ENCODE data around the gene INSRR.

DNA sequence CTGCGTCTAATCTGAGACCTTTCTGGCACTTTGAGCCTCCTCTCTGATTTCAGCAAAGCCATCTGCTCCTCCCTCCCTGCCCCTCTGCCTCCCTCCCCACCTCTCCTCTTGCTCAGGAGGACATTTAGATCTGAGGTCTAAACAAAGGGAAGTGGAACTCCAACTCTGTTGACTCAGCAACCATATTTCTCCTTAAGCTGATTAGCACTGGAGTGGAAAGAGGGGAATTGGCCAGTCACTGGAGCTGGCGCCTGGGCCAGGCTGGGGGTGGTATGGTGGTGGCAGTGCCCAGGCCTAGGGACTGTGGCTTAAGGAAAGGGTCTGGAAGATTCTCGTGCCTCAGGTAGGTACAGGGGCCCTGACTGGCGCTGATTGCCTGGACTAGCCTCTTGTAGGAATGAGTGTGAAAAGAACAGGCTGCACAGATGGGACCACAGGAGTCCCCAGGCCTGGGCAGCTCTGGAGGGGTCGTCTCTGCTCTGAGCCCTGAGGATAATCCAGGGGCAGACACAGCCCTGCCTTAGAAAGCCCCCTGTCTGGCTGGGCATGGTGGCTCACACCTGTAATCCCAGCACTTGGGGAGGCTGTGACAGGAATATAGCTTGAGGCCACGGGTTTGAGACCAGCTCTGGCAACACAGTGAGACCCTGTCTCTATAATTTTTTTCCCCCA, 54.2 kb downstream of the INSRR start:
- TF ChIP-seq ASH2L (IDR thresholded peaks at IDR 0.05; ENCODE audit: low read length) (no peak), RAD21 (IDR thresholded peaks at IDR 0.05 in 1 of 2, conservative IDR thresholded peaks at IDR 0.05 in 1 of 2; ENCODE audit: low read depth in 2 of 2, low read length in 2 of 2) (no peak), EP300 (IDR thresholded peaks at IDR 0.05; ENCODE audit: borderline replicate concordance in 1 of 2, low read depth in 2 of 2, low read length in 2 of 2) (no peak), POLR2A (IDR thresholded peaks at IDR 0.05; ENCODE audit: control extremely low read depth in 1 of 2, low read depth in 2 of 2, low read length in 2 of 2) (no peak), CTBP2 (IDR thresholded peaks at IDR 0.05; ENCODE audit: borderline replicate concordance, insufficient read depth, insufficient read length, low read length) (no peak), HDAC6 (IDR thresholded peaks at IDR 0.05; ENCODE audit: low read depth, low read length) (no peak), JUND (IDR thresholded peaks at IDR 0.05; ENCODE audit: low read length) (no peak), POLR2AphosphoS5 (IDR thresholded peaks at IDR 0.05; ENCODE audit: low read depth, low read length) (no peak), TBP (IDR thresholded peaks at IDR 0.05; ENCODE audit: low read depth, low read length) (no peak), TAF1 (IDR thresholded peaks at IDR 0.05; ENCODE audit: low read depth, low read length) (no peak)
- TF ChIP-seq, protein P1, sequence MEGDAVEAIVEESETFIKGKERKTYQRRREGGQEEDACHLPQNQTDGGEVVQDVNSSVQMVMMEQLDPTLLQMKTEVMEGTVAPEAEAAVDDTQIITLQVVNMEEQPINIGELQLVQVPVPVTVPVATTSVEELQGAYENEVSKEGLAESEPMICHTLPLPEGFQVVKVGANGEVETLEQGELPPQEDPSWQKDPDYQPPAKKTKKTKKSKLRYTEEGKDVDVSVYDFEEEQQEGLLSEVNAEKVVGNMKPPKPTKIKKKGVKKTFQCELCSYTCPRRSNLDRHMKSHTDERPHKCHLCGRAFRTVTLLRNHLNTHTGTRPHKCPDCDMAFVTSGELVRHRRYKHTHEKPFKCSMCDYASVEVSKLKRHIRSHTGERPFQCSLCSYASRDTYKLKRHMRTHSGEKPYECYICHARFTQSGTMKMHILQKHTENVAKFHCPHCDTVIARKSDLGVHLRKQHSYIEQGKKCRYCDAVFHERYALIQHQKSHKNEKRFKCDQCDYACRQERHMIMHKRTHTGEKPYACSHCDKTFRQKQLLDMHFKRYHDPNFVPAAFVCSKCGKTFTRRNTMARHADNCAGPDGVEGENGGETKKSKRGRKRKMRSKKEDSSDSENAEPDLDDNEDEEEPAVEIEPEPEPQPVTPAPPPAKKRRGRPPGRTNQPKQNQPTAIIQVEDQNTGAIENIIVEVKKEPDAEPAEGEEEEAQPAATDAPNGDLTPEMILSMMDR (IDR thresholded peaks at IDR 0.05; ENCODE audit: control extremely low read depth in 1 of 3, insufficient read depth in 1 of 3, low read depth in 1 of 3, low read length in 3 of 3), result no peak
- TF ChIP-seq, protein P2, sequence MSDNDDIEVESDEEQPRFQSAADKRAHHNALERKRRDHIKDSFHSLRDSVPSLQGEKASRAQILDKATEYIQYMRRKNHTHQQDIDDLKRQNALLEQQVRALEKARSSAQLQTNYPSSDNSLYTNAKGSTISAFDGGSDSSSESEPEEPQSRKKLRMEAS (IDR thresholded peaks at IDR 0.05), result no peak
